ENCODE data around the gene CA12.

DNA sequence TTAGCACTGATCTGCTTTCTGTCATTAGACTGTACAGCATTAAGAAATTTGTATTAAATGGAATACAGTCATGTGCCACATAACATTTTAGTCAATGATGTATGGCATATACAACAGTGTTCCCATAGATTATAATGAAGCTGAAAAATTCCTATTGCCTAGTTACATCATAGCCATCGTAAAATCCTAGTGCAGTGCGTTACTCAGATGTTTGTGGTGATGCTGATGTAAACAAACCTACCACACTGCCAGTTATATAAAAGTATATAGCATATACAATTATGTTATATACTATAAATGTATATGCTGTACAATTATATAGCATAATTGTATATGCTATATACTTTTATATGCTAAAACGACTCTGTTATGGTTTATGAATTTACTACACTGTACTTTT lies 62.6 kb downstream of the CA12 start:
- TF ChIP-seq CTCF (IDR thresholded peaks at IDR 0.05; ENCODE audit: control extremely low read depth in 1 of 3, insufficient read depth in 1 of 3, low read depth in 1 of 3, low read length in 3 of 3) (no peak), JUND (IDR thresholded peaks at IDR 0.05; ENCODE audit: low read length) (no peak), EZH2 (IDR thresholded peaks at IDR 0.05; ENCODE audit: low read depth, low read length, severe bottlenecking) (no peak), SP1 (IDR thresholded peaks at IDR 0.05; ENCODE audit: low read depth, low read length) (no peak), GTF2F1 (IDR thresholded peaks at IDR 0.05; ENCODE audit: borderline replicate concordance, low read depth, low read length) (no peak), POLR2A (IDR thresholded peaks at IDR 0.05; ENCODE audit: control extremely low read depth in 1 of 2, low read depth in 2 of 2, low read length in 2 of 2) (no peak), MAFK (IDR thresholded peaks at IDR 0.05; ENCODE audit: low read depth, low read length) (no peak), RNF2 (IDR thresholded peaks at IDR 0.05; ENCODE audit: borderline replicate concordance, low read depth, low read length, missing control alignments, poor library complexity, severe bottlenecking) (no peak)
